Superior temporal gyrus (tissue), 1 donor: ENCODE results near the gene ESR1.
"Not testable (repeated sequence)": the region's sequence is repeated elsewhere in the genome, so short reads cannot be mapped to it uniquely, and the experiment has no call there.

Experiments
- DNase-seq: peaks from one replicate; pipeline ENCODE4 v3.0.0-alpha.2; 2016; ENCODE audit errors: extremely low spot score

ESR1 gene

DNA sequence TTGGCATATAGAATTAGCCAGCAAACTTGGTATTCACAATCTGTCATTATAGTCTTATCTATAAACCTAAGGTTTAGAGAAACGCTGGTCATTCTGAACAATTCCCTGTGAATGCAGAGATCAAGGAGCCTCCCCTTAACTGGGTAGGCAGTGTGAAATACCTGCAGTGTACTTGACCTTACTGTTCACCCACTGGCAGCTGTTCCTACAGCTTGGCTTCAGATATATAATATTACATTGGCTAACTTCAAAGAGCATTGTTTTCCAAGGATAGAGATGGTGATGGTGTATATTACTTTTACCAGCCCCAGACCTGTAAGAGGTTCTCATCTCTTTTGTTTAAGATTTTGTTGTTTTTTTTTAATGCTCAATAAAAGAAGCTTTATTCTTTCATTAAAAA, 168.3 kb downstream of the ESR1 start:
- no peak for DNase-seq

GRCh38 chr6:151988199-151988598, 180.7 kb downstream of the ESR1 start:
- DNase-seq, result not testable (repeated sequence)

GRCh38 chr6:151992091-151992490, 184.6 kb downstream of the ESR1 start:
- no peak for DNase-seq

- no peak for DNase-seq
Measured at GRCh38 chr6:151993364-151993763, 185.9 kb downstream of the ESR1 start.

DNA sequence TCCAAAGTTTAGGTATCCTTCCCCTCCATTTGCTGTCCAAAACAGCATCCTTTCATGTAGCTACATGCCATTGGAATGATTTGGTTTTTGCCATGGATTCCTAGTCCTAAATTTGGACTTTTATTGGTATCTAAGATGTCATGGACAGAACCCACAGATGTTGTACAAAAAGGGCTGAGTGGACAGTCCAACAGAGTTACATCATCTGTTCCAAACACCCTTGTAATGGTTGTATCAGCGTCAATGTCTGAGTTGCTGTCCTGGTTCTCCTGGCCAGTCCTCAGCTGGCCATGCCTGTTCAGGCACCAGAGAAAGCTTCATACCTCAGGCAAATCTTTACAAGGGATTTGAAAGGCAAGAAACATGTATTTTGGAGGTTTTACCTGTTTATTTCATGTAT, 191.3 kb downstream of the ESR1 start:
- DNase-seq, result no peak

GRCh38 chr6:151999194-151999593, 191.7 kb downstream of the ESR1 start:
- DNase-seq, result no peak

DNA sequence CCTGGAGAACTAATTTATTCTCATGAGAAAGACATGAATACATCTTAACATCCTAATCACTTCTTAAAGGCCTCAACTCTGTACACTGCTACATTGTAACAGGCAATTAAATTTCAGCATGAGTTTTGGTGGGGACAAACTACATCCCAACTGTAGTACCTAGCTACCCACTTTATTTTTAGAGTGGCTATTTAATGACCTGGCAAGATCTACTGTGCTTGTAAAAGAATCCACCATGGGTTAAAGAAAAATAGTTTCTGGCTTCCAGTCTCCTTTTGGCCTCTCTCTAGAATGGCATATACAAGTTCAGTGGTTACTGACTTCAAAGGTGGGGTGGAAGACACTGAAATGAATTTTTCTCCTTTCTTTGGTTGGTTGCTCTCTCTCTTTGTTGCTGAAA, 193.9 kb downstream of the ESR1 start:
- no peak for DNase-seq

- no peak for DNase-seq
Measured at GRCh38 chr6:152002306-152002705, 194.8 kb downstream of the ESR1 start.

- DNase-seq, result no peak
Measured at GRCh38 chr6:152004036-152004566, 196.6 kb downstream of the ESR1 start.

DNA sequence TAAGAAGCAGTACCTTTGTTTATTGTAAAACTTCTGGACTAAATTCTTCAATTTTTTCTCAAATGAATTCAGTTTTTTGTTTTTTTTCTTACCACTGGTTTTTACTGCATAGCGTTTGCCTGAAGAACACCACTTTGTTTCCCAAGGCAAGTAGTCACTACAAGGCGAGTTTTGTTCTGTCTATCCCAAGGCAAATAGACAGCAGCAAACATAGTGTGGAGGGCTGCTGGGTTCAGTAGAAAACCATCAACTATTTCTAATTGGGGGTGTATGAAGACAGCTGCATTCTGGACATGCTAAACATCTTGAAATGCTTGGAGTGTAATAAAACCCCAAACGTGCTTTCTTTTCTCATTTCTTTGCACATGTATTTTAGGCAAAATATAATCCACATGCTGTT, 197.4 kb downstream of the ESR1 start:
- no peak for DNase-seq

- no peak for DNase-seq
Measured at GRCh38 chr6:152008779-152009178, 201.3 kb downstream of the ESR1 start.

GRCh38 chr6:152012227-152012626, 204.7 kb downstream of the ESR1 start:
- DNase-seq, result no peak

GRCh38 chr6:152018876-152019275, 211.4 kb downstream of the ESR1 start:
- no peak for DNase-seq

DNA sequence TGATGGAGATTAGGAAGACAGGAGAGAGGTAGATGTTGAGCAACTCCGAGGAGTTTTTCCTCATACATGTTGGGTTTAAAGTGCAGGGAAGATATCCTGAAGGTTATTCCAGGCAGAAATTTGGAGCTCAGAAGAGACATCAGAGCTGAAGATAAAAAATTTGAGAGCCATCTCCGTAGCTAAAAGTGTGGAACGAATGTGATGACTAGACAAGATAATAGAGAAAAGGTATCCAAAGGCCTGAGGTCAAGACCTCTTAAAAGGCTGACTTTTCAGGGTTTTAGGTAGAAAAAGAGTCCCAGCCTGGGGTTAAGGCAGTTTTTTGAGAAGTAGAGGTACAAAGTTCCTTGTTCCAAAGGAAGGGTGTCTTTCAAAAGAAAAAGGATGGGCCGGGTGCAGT, 214.8 kb downstream of the ESR1 start:
- no peak for DNase-seq

DNA sequence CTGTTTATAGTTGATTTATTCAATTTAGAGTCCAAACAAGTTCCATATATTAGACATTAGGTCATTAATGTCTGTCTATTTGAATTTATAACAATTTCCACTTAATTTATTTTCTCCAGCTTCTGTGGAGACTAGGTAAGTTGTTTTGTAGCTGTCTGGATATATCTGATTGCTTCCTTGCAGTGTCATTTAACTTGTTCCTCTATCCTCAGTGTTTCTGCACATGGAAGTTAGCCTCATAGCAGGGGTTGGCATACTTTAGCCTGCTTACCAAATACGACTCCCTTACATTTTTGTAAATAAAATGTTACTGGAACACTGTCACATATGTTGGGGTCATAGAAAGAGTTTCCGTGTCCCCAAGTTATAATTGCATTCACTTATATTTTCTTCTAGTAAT, 216.1 kb downstream of the ESR1 start:
- no peak for DNase-seq

- DNase-seq, result no peak
Measured at GRCh38 chr6:152026291-152026690, 218.8 kb downstream of the ESR1 start.

GRCh38 chr6:152026744-152027143, 219.3 kb downstream of the ESR1 start:
- DNase-seq, result not testable (repeated sequence)

GRCh38 chr6:152033765-152034164, 226.3 kb downstream of the ESR1 start:
- DNase-seq, result not testable (repeated sequence)

GRCh38 chr6:152034631-152035030, 227.1 kb downstream of the ESR1 start:
- no peak for DNase-seq

DNA sequence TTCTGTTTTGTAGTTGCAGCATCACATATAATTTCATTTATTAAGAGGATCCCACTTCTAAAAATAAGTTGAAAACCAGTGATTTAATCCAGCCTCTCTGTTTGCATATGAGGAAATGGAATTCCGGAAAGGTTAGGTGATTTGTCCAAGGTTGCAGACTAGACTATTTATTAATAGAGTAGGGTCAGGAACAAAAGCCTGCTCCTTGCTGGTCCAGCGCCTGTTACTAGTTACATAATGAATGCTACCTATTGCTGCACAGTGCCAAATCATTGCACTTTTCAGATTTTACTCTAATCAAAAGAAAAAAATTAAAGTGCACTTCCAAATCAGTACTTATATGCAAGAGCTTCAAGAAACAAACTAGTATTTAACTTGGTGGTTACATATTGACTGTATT, 238.6 kb downstream of the ESR1 start:
- no peak for DNase-seq

- DNase-seq, result no peak
Measured at GRCh38 chr6:152048921-152049320, 241.4 kb downstream of the ESR1 start.

- no peak for DNase-seq
Measured at GRCh38 chr6:152049502-152049901, 242.0 kb downstream of the ESR1 start.

DNA sequence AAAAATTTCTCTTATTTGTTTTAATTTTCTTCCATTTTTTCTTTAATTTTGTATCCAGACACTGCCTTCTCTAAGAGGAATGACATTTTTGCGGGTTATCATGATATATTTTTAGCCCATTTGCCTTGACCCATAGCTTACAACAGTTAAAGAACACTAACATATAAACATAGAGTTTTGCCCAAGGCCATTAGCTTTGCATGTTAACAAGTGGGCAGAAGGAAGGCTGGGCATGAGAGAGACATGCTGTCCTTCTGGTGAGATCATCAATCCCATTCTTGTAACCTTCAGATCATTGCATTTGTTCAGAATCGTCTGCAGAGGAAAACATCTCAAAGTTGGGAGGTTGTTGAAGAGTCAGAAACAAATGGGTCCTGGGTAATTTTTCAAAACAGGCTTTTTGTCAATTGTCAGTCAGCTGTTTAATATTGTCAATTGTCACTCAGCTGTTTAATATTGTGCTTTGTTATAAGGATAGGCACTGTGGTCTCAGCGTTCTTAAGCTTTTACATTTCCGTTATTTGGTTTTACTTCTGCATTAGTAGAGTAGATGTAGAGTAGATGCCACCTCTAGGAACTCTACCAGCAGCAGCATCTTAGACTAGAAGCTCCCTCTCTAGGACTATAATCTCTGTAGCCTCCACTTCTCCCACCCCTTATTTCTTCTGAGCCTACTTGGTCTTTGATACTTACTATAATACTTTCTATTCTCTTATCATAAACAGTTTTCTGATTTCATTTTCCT, 243.1 kb downstream of the ESR1 start:
- no peak for DNase-seq

- no peak for DNase-seq
Measured at GRCh38 chr6:152052061-152052460, 244.6 kb downstream of the ESR1 start.
